Neural cell (in vitro differentiated cells): ENCODE data around the gene CD160. TPM values are rescaled to one million over a fixed set of nuclear protein-coding genes. Genes with fewer than 3 reads are reported as not detected.

Experiments
- H2AFZ ChIP-seq: fragments of 200-600, 300-800 bp; sonication (generic), shearing (Covaris generic); 2 replicates; pipeline ENCODE4 v1.6.0; 2014; ENCODE audit warnings: low read depth, mild to moderate bottlenecking, antibody characterized with exemption, low read length, moderate library complexity
- H3F3A ChIP-seq: fragments of 200-600 bp; shearing (Covaris generic); 2 replicates; pipeline ENCODE4 v1.6.1; 2016; ENCODE audit warnings: mild to moderate bottlenecking, moderate library complexity, mixed read lengths, antibody characterized with exemption, low read length; ENCODE audit not compliant: insufficient read depth, poor library complexity, severe bottlenecking
- H3K27ac ChIP-seq: fragments of 200-600, 300-800 bp; sonication (generic), shearing (Covaris generic); 2 replicates; pipeline ENCODE4 v1.5.1; 2014; ENCODE audit warnings: mild to moderate bottlenecking, low read length, moderate library complexity
- H3K27me3 ChIP-seq: fragments of 300-800, 200-600 bp; sonication (generic), shearing (Covaris generic); 2 replicates; pipeline ENCODE4 v1.6.0; 2014; ENCODE audit warnings: mild to moderate bottlenecking, low read depth, low read length, moderate library complexity; ENCODE audit not compliant: insufficient read depth
- H3K36me3 ChIP-seq: fragments of 300-800, 200-600 bp; sonication (generic), shearing (Covaris generic); 2 replicates; pipeline ENCODE4 v1.5.1; 2014; ENCODE audit warnings: mild to moderate bottlenecking, antibody characterized with exemption, low read length, moderate library complexity; ENCODE audit not compliant: insufficient read depth
- H3K4me2 ChIP-seq: fragments of 300-800, 200-600 bp; sonication (generic), shearing (Covaris generic); 2 replicates; pipeline ENCODE4 v1.6.0; 2014; ENCODE audit warnings: mild to moderate bottlenecking, low read length
- H3K4me3 ChIP-seq: fragments of 300-800, 200-600 bp; sonication (generic), shearing (Covaris generic); 2 replicates; pipeline ENCODE4 v1.5.1; 2014; ENCODE audit warnings: mild to moderate bottlenecking, low read length, moderate library complexity
- H3K79me2 ChIP-seq: fragments of 200-600 bp; shearing (Covaris generic); replicated peaks from 2 replicates; pipeline ENCODE4 v1.6.0; 2014; ENCODE audit warnings: mild to moderate bottlenecking, low read length, moderate library complexity; ENCODE audit not compliant: insufficient read depth
- H3K9ac ChIP-seq: fragments of 300-800, 200-600 bp; sonication (generic), shearing (Covaris generic); 2 replicates; pipeline ENCODE4 v1.6.1; 2016; ENCODE audit warnings: mild to moderate bottlenecking, low read length, mixed read lengths
- H3K9me2 ChIP-seq: fragments of 200-600 bp; shearing (Covaris generic); 2 replicates; pipeline ENCODE4 v1.6.1; 2016; ENCODE audit warnings: mild to moderate bottlenecking, low read length, mixed read lengths; ENCODE audit not compliant: insufficient read depth
- H3K9me3 ChIP-seq: fragments of 200-600, 300-800 bp; sonication (generic), shearing (Covaris generic); 2 replicates; pipeline ENCODE4 v1.6.1; 2016; ENCODE audit warnings: mild to moderate bottlenecking, mixed run types, low read length, moderate library complexity, mixed read lengths
- H4K20me1 ChIP-seq: fragments of 200-600 bp; shearing (Covaris generic); 2 replicates; pipeline ENCODE4 v1.6.1; 2016; ENCODE audit warnings: mild to moderate bottlenecking, mixed run types; ENCODE audit not compliant: insufficient read depth
- EP300 ChIP-seq: fragments of 450-650 bp; conservative IDR thresholded peaks from 2 replicates; pipeline ENCODE4 v1.6.1; 2014; ENCODE audit warnings: antibody characterized with exemption, mild to moderate bottlenecking, moderate library complexity; ENCODE audit not compliant: poor library complexity, severe bottlenecking
- EZH2 ChIP-seq: fragments of 200-600, 300-800 bp; shearing (Covaris generic), sonication (generic); IDR thresholded peaks from 2 replicates; pipeline ENCODE4 v1.6.1; 2014; ENCODE audit warnings: antibody characterized with exemption, low read length, borderline replicate concordance, mild to moderate bottlenecking; ENCODE audit not compliant: insufficient read depth, poor library complexity, severe bottlenecking
- MXI1 ChIP-seq: fragments of 450-650 bp; conservative IDR thresholded peaks from 2 replicates; pipeline ENCODE4 v1.6.1; 2014; ENCODE audit warnings: antibody characterized with exemption, mild to moderate bottlenecking; ENCODE audit not compliant: poor library complexity, severe bottlenecking
- POLR2AphosphoS5 ChIP-seq: IDR thresholded peaks from 2 replicates; pipeline ENCODE4 v1.6.1; 2012
- RAD21 ChIP-seq: fragments of 450-650 bp; conservative IDR thresholded peaks from 2 replicates; pipeline ENCODE4 v1.6.1; 2014; ENCODE audit warnings: antibody characterized with exemption, mild to moderate bottlenecking, moderate library complexity
- SMC3 ChIP-seq: fragments of 450-650 bp; conservative IDR thresholded peaks from 2 replicates; pipeline ENCODE4 v1.6.1; 2014; ENCODE audit warnings: antibody characterized with exemption, mild to moderate bottlenecking, moderate library complexity; ENCODE audit not compliant: poor library complexity
- TAF1 ChIP-seq: IDR thresholded peaks from 2 replicates; pipeline ENCODE4 v1.6.1; 2012; ENCODE audit warnings: low read depth
- polyA plus RNA-seq: library from polyadenylated mRNA; depleted of rRNA; stranded (reverse); fragments of >200 nt; gene quantifications from 2 replicates; pipeline ENCODE4 v1.2.3, GENCODE V29; 2014
- TF ChIP-seq, protein P1 (sequence below): fragments of 450-650 bp; IDR thresholded peaks from 2 replicates; pipeline ENCODE4 v1.5.1; 2014; ENCODE audit warnings: antibody characterized with exemption, mild to moderate bottlenecking, moderate library complexity; ENCODE audit not compliant: poor library complexity, severe bottlenecking
- TF ChIP-seq, protein P2 (sequence below): IDR thresholded peaks from 2 replicates; pipeline ENCODE4 v1.6.1; 2012; ENCODE audit warnings: borderline replicate concordance

CD160 gene
- polyA plus RNA-seq, 1 donor from 2014 or later: not detected

DNA sequence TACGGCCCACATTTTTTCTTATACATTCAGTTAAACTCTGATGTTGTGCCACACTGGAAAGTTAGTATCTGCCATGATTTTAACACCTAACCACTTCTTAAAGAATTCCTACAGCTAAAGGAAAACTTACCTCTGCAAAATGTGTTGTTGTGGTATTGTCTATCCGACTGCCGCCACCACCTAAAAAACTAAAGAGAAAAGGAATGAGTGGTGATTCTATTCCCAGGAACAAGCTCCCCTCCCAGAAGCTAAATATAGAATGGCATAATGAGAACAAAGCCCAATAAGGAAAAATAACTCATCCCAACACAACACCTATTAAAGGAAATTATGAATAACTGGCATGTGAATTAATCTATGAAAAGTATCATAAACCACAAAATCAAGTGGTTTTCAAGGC is 65.1 kb downstream of the CD160 start:
- no peak overlapping the region for H3K27ac ChIP-seq
- H3K9me3 ChIP-seq: no peaks in the 10 kb centered on the region
- no peaks in the 10 kb centered on the region for H3K9me2 ChIP-seq
- no peaks in the 10 kb centered on the region for H4K20me1 ChIP-seq
- no peaks in the 10 kb centered on the region for H3K79me2 ChIP-seq
- no peak overlapping the region for H3K4me2 ChIP-seq
- no peaks in the 10 kb centered on the region for H3K27me3 ChIP-seq
- no peak overlapping the region for H3K4me3 ChIP-seq
- H3F3A ChIP-seq: no peaks in the 10 kb centered on the region
- H2AFZ ChIP-seq: no peak overlapping the region
- no peaks in the 10 kb centered on the region for H3K36me3 ChIP-seq
- H3K9ac ChIP-seq: no peak overlapping the region
- TF ChIP-seq SMC3: no peak
- TF ChIP-seq TAF1: no peak
- TF ChIP-seq EP300: no peak
- TF ChIP-seq, protein P1, sequence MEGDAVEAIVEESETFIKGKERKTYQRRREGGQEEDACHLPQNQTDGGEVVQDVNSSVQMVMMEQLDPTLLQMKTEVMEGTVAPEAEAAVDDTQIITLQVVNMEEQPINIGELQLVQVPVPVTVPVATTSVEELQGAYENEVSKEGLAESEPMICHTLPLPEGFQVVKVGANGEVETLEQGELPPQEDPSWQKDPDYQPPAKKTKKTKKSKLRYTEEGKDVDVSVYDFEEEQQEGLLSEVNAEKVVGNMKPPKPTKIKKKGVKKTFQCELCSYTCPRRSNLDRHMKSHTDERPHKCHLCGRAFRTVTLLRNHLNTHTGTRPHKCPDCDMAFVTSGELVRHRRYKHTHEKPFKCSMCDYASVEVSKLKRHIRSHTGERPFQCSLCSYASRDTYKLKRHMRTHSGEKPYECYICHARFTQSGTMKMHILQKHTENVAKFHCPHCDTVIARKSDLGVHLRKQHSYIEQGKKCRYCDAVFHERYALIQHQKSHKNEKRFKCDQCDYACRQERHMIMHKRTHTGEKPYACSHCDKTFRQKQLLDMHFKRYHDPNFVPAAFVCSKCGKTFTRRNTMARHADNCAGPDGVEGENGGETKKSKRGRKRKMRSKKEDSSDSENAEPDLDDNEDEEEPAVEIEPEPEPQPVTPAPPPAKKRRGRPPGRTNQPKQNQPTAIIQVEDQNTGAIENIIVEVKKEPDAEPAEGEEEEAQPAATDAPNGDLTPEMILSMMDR: no peak
- TF ChIP-seq RAD21: no peak
- TF ChIP-seq EZH2: no peak
- TF ChIP-seq POLR2AphosphoS5: no peak
- TF ChIP-seq MXI1: no peak

GRCh38 chr1:145785547-145785946 is 66.2 kb downstream of the CD160 start:
- Histone ChIP-seq H3F3A (no peaks in the 10 kb centered on the region), H3K9ac (no peak overlapping the region), H3K4me3 (no peak overlapping the region), H3K4me2 (no peak overlapping the region), H3K9me3 (no peaks in the 10 kb centered on the region), H3K9me2 (no peaks in the 10 kb centered on the region), H4K20me1 (no peaks in the 10 kb centered on the region), H3K27ac (no peak overlapping the region), H3K27me3 (no peaks in the 10 kb centered on the region), H3K36me3 (no peaks in the 10 kb centered on the region), H2AFZ (no peak overlapping the region), H3K79me2 (no peaks in the 10 kb centered on the region)
- TF ChIP-seq, protein P2, sequence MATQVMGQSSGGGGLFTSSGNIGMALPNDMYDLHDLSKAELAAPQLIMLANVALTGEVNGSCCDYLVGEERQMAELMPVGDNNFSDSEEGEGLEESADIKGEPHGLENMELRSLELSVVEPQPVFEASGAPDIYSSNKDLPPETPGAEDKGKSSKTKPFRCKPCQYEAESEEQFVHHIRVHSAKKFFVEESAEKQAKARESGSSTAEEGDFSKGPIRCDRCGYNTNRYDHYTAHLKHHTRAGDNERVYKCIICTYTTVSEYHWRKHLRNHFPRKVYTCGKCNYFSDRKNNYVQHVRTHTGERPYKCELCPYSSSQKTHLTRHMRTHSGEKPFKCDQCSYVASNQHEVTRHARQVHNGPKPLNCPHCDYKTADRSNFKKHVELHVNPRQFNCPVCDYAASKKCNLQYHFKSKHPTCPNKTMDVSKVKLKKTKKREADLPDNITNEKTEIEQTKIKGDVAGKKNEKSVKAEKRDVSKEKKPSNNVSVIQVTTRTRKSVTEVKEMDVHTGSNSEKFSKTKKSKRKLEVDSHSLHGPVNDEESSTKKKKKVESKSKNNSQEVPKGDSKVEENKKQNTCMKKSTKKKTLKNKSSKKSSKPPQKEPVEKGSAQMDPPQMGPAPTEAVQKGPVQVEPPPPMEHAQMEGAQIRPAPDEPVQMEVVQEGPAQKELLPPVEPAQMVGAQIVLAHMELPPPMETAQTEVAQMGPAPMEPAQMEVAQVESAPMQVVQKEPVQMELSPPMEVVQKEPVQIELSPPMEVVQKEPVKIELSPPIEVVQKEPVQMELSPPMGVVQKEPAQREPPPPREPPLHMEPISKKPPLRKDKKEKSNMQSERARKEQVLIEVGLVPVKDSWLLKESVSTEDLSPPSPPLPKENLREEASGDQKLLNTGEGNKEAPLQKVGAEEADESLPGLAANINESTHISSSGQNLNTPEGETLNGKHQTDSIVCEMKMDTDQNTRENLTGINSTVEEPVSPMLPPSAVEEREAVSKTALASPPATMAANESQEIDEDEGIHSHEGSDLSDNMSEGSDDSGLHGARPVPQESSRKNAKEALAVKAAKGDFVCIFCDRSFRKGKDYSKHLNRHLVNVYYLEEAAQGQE: no peak
- TF ChIP-seq RAD21: no peak
- TF ChIP-seq, protein P1: no peak
- TF ChIP-seq POLR2AphosphoS5: no peak
- no peak for TF ChIP-seq EP300
- TF ChIP-seq TAF1: no peak
- TF ChIP-seq EZH2: no peak
- TF ChIP-seq SMC3: no peak
